CD4-positive, alpha-beta T cell (primary cell): ENCODE results near the gene ERGIC3. TPM values are rescaled to one million over a fixed set of nuclear protein-coding genes. Genes with fewer than 3 reads are reported as not detected.

Source experiments
- ATAC-seq: fragments of 200-7000 bp; cut with Tn5 transposase; one replicate; pipeline ENCODE4 v1.10.0; 2022; ENCODE audit warnings: mild to moderate bottlenecking; ENCODE audit not compliant: poor library complexity
- CTCF ChIA-PET: fragments of 350-600 bp; sonication (Branson Sonifier 250); formaldehyde crosslinking; loops from one replicate; lab custom pipeline; 2021; ENCODE audit warnings: antibody characterized with exemption, inconsistent platforms; lab: Charles Lee
- POLR2A ChIA-PET: fragments of 350-600 bp; sonication (Branson Sonifier 250); formaldehyde crosslinking; loops from one replicate; lab custom pipeline; 2021; ENCODE audit warnings: antibody characterized with exemption, inconsistent platforms; lab: Charles Lee
- DNase-seq, 14 experiments: peaks; one replicate each; pipeline ENCODE4 v3.0.0-alpha.2; 2013 to 2020; ENCODE audit warnings: mixed read lengths in 2 of 14
- H3K27ac ChIP-seq, 2 donors: one replicate each; pipeline versions ENCODE4 v1.5.1 to v1.7.0; 2013; ENCODE audit warnings: low read length in 2 of 2, low read depth in 1 of 2, mild to moderate bottlenecking in 1 of 2
- H3K27me3 ChIP-seq, 2 experiments: 1 replicate in 1 of 2; 2 replicates in 1 of 2; pipeline versions ENCODE4 v1.6.1 to v1.7.0; 2013; ENCODE audit warnings: low read length in 2 of 2, control low read depth in 1 of 2, mild to moderate bottlenecking in 1 of 2, moderate library complexity in 1 of 2; ENCODE audit not compliant: insufficient read depth in 2 of 2, control insufficient read depth in 1 of 2
- H3K36me3 ChIP-seq: one replicate; pipeline ENCODE4 v1.6.1; 2013; ENCODE audit warnings: low read length, control low read depth; ENCODE audit not compliant: insufficient read depth
- H3K4me1 ChIP-seq: one replicate; pipeline ENCODE4 v1.6.1; 2013; ENCODE audit warnings: low read length, control low read depth; ENCODE audit not compliant: insufficient read depth
- H3K4me3 ChIP-seq: one replicate; pipeline ENCODE4 v1.5.1; 2013; ENCODE audit warnings: mild to moderate bottlenecking, low read length, moderate library complexity
- H3K9me3 ChIP-seq, 2 experiments: 1 replicate in 1 of 2; 2 replicates in 1 of 2; pipeline versions ENCODE4 v1.6.1 to v1.7.0; 2013; ENCODE audit warnings: low read length in 2 of 2, mild to moderate bottlenecking in 2 of 2, control low read depth in 1 of 2, moderate library complexity in 1 of 2; ENCODE audit not compliant: control insufficient read depth in 1 of 2, insufficient read depth in 1 of 2
- H3K27ac Mint-ChIP-seq: one replicate; pipeline ENCODE4 v1.8.0; 2020; ENCODE audit warnings: mixed read lengths
- H3K27me3 Mint-ChIP-seq: one replicate; pipeline ENCODE4 v1.8.0; 2021; ENCODE audit warnings: mixed read lengths
- H3K36me3 Mint-ChIP-seq: one replicate; pipeline ENCODE4 v1.8.0; 2021; ENCODE audit warnings: low read depth, mixed read lengths
- H3K4me1 Mint-ChIP-seq: one replicate; pipeline ENCODE4 v1.8.0; 2021; ENCODE audit warnings: low read depth, mixed read lengths
- H3K4me3 Mint-ChIP-seq: one replicate; pipeline ENCODE4 v1.8.0; 2020; ENCODE audit warnings: mild to moderate bottlenecking, mixed read lengths
- H3K9me3 Mint-ChIP-seq: one replicate; pipeline ENCODE4 v1.8.0; 2020; ENCODE audit warnings: mixed read lengths
- CTCF ChIP-seq: fragments of 200-600 bp; IDR thresholded peaks from one replicate; pipeline ENCODE4 v1.8.0; 2022; ENCODE audit warnings: antibody characterized with exemption, mild to moderate bottlenecking
- intact Hi-C, 2 experiments: fragments of 100-400 bp; cut with DNase I in 1 of 2; cut with micrococcal nuclease in 1 of 2; formaldehyde crosslinking; loops; one replicate each; pipeline versions ENCODE4 v1.15.1 to v1.9.0; 2023 to 2025; cut with DNase I, micrococcal nuclease
- total RNA-seq, 174 experiments: library from RNA in 2 of 174; stranded (reverse) in 2 of 174; gene quantifications; one replicate each; pipeline ENCODE4 v1.2.3 and lab custom pipeline; 2021 to 2026

The ERGIC3 gene
- total RNA-seq, 2 experiments from 2014 or later: 144 to 146 TPM

- no peak overlapping the region for H3K27ac Mint-ChIP-seq
- ATAC-seq: no peak
- H3K36me3 Mint-ChIP-seq: peaks cover 4% of the 10 kb centered on the region
- no peaks in the 10 kb centered on the region for H3K27me3 Mint-ChIP-seq
- Histone ChIP-seq H3K27ac (no peak overlapping the region), H3K27me3 (no peaks in the 10 kb centered on the region), H3K36me3 (no peaks in the 10 kb centered on the region), H3K9me3 (peaks cover 0 to 17% of the 10 kb centered on the region in 2 experiments), H3K4me1 (no peaks in the 10 kb centered on the region), H3K4me3 (no peak overlapping the region)
- TF ChIP-seq CTCF: no peak
- no peak for DNase-seq
- no peaks in the 10 kb centered on the region for H3K4me1 Mint-ChIP-seq
- POLR2A ChIA-PET: no interaction called here
- CTCF ChIA-PET: no interaction called here
- intact Hi-C loops: no loop called here
- H3K4me3 Mint-ChIP-seq: no peak overlapping the region
- H3K9me3 Mint-ChIP-seq: peaks cover 2% of the 10 kb centered on the region
Observed at GRCh38 chr20:35575958-35576357, 34.1 kb downstream of the ERGIC3 start.

- CTCF ChIA-PET: no interaction called here
Observed at GRCh38 chr20:35576816-35577215, 34.9 kb downstream of the ERGIC3 start.

GRCh38 chr20:35578469-35578868 lies 36.6 kb downstream of the ERGIC3 start:
- no peak for TF ChIP-seq CTCF
- ChIA-PET CTCF (no interaction called here), POLR2A (no interaction called here)
- H3K9me3 Mint-ChIP-seq: no peaks in the 10 kb centered on the region
- H3K4me1 Mint-ChIP-seq: no peaks in the 10 kb centered on the region
- H3K27me3 Mint-ChIP-seq: no peaks in the 10 kb centered on the region
- H3K4me3 Mint-ChIP-seq: no peak overlapping the region
- H3K27ac ChIP-seq: no peak overlapping the region
- H3K27ac Mint-ChIP-seq: no peak overlapping the region
- no peak overlapping the region for H3K4me3 ChIP-seq
- H3K9me3 ChIP-seq: peaks cover 7 to 19% of the 10 kb centered on the region in 2 experiments
- ATAC-seq: no peak
- no peak for DNase-seq
- peaks cover 0 to 4% of the 10 kb centered on the region in 2 experiments for H3K27me3 ChIP-seq
- no peaks in the 10 kb centered on the region for H3K4me1 ChIP-seq
- H3K36me3 ChIP-seq: no peaks in the 10 kb centered on the region
- no peaks in the 10 kb centered on the region for H3K36me3 Mint-ChIP-seq
- intact Hi-C loops: no loop called here

More at GRCh38 chr20:35576816-35577215, 34.9 kb downstream of the ERGIC3 start:
- H3K36me3 ChIP-seq: no peaks in the 10 kb centered on the region
- no peak overlapping the region for H3K27ac ChIP-seq
- intact Hi-C loops: no loop called here
- TF ChIP-seq CTCF: no peak
- DNase-seq (no peak), ATAC-seq (no peak)
- H3K4me1 ChIP-seq: no peaks in the 10 kb centered on the region
- Mint-ChIP-seq H3K9me3 (peaks cover 2% of the 10 kb centered on the region), H3K4me1 (no peaks in the 10 kb centered on the region), H3K4me3 (no peak overlapping the region), H3K36me3 (peaks cover 4% of the 10 kb centered on the region), H3K27ac (no peak overlapping the region), H3K27me3 (no peaks in the 10 kb centered on the region)
- H3K9me3 ChIP-seq: peaks cover 7 to 20% of the 10 kb centered on the region in 2 experiments
- POLR2A ChIA-PET: no interaction called here
- no peaks in the 10 kb centered on the region for H3K27me3 ChIP-seq
- H3K4me3 ChIP-seq: no peak overlapping the region
